Stimulated activated naive CD8-positive, alpha-beta T cell treated with anti-CD3 and anti-CD28 coated beads, Interleukin-15, Interleukin-2, amounts not matched to agents 100 ng/mL and 50 ng/mL, for 24 hours (primary cell): ENCODE data around the gene CRYGD.
"Not testable (repeated sequence)": the region's sequence is repeated elsewhere in the genome, so short reads cannot be mapped to it uniquely, and the experiment has no call there.

ENCODE experiments used
- H3K27ac Mint-ChIP-seq: one replicate; pipeline ENCODE4 v1.8.0; 2021; ENCODE audit warnings: mild to moderate bottlenecking, mixed read lengths
- H3K27me3 Mint-ChIP-seq: one replicate; pipeline ENCODE4 v1.8.0; 2021; ENCODE audit warnings: mixed read lengths
- H3K36me3 Mint-ChIP-seq: one replicate; pipeline ENCODE4 v1.8.0; 2021; ENCODE audit warnings: low read depth, mixed read lengths
- H3K4me1 Mint-ChIP-seq: one replicate; pipeline ENCODE4 v1.8.0; 2021; ENCODE audit warnings: low read depth, mixed read lengths
- H3K4me3 Mint-ChIP-seq: one replicate; pipeline ENCODE4 v1.8.0; 2021; ENCODE audit warnings: mild to moderate bottlenecking, mixed read lengths
- H3K9me3 Mint-ChIP-seq: one replicate; pipeline ENCODE4 v1.8.0; 2021; ENCODE audit warnings: mixed read lengths

CRYGD gene

DNA sequence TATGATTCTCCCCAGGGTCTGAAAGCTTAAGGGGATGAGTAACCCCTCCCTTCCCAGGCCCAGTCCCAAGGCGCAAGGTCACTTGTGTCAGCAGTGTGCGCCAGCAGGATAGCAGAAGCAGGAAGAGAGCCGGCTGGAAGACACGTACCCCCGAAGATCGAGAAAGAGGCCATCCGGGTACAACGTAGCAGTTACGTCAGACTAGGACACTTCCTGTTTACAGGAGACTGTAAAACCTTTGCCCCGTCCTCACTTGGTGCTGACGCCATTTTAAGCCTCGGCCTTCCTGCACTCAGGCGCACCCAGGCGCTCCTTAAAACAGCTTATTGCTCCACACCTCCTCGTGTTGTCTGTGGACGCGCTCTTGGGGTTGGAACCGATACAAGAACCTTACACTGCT is 15.1 kb upstream of the CRYGD start:
- Mint-ChIP-seq H3K4me3 (no peak overlapping the region), H3K27ac (no peak overlapping the region), H3K27me3 (no peaks in the 10 kb centered on the region), H3K36me3 (no peaks in the 10 kb centered on the region), H3K9me3 (peaks cover 5% of the 10 kb centered on the region), H3K4me1 (peaks cover 11% of the 10 kb centered on the region)

DNA sequence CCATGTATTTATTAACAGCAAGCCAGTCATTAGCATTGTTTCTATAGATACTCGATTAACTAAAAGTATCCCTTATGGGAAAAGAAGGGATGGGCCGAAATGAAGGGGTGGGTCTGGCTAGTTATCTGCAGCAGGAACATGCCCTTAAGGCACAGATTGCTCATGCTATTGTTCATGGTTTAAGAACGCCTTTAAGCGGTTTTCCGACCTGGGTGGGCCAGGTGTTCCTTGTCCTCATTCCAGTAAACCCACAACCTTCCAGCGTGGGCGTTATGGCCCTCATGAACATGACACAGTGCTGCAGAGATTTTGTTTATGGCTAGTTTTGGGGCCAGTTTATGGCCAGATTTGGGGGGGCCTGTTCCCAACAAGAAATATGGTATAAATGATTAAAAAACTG is 14.0 kb upstream of the CRYGD start:
- H3K4me1 Mint-ChIP-seq, result peaks cover 14% of the 10 kb centered on the region
- not testable (repeated sequence) for H3K36me3 Mint-ChIP-seq, H3K27me3 Mint-ChIP-seq, H3K27ac Mint-ChIP-seq, H3K4me3 Mint-ChIP-seq, H3K9me3 Mint-ChIP-seq

DNA sequence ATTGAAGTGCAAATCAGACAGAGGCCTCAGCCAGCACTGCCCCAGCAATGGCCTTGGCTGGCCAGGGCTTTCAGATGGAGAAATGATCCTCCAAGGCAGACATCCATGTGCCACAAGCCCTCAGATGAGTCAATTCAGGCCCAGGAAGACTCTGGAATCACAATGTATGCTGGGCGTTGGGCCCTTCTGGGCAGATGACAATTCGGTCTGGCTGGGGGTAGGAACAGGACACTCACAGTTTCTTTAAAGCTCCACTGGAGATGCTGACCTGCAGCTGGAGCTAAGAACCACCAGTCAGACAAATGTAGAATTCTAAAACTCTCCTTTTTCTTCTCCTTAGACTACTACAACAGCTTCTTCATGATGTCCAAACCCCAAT is 12.4 kb upstream of the CRYGD start:
- Mint-ChIP-seq H3K36me3 (no peaks in the 10 kb centered on the region), H3K4me3 (no peak overlapping the region), H3K9me3 (peaks cover 5% of the 10 kb centered on the region), H3K27ac (no peak overlapping the region), H3K27me3 (no peaks in the 10 kb centered on the region), H3K4me1 (peaks cover 14% of the 10 kb centered on the region)

DNA sequence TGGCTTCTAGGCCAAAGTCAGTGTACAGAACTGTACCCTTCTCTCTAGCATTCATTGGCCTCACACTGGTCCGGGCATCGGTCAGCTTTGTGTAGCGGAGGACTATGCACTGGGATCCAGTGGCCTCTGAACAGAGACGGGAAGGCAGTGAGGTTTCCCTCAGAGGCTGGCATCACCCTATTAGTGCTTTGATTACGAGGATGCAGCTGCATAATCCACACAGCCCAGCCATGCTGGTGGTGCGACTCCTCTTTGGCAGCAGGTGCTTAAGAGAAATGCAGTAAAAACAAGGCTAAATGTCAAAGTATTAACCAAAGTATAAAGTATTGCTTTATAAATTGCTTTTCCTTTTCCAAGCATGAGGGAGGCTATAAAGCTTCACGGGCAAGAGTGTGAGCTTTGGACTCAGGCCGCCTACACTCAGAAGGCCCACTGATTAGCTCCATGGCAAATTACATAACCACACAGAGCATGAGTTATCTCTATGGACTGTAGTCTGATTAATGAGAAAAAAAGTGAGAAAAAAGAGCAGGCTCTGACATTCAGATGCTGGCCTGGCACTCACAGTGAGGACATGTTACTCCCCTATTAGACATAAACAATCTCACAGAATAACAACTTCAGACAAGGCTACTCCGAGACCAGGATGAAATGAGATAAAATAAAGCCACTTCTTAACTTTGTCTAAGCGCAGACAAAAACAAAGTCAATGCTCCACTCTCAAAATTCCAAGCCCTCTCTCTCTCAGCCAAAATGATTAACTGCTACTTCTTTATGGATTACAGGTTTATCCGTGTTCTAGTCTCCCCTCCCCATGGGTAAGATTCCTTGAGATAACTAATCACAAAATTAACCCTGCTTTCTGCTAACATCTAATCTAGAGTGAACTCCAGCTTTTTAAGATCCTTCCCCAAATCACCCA is 11.7 kb upstream of the CRYGD start:
- H3K27ac Mint-ChIP-seq, result peak overlapping the region; percentile 1
- no peaks in the 10 kb centered on the region for H3K27me3 Mint-ChIP-seq
- H3K4me1 Mint-ChIP-seq, result peaks cover 14% of the 10 kb centered on the region
- peaks cover 5% of the 10 kb centered on the region for H3K9me3 Mint-ChIP-seq
- H3K36me3 Mint-ChIP-seq, result no peaks in the 10 kb centered on the region
- no peak overlapping the region for H3K4me3 Mint-ChIP-seq

DNA sequence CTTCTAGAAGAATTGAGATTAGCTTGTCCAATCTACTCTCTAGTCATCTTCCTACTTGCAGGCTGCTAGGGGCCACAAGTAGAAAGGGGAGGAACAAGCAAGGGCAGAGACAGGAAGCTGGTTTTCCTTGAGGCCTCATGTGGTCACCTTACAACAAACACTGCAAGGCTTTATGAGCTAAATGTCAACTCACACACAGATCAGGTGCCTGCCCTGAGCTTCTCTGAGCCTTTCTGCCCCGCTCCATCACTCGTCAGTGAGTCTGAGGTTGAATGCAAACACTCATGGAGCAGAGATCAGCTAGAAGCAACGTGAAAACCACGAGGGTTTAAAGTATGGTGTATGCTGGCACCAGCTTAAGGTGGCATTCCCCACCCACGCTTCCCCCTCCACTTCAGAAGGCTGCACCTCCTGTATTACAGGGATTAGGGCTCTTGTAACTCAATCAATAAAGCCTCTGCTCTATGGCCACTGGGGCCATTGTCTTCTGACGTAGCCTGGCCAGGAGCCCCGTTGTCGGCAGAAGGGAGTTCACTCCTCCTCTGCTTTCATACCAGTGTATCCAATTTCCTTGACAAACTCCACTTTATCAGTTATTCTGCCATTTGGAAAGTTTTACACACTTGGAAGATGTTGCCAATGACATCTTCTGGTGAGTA is 10.7 kb upstream of the CRYGD start:
- H3K36me3 Mint-ChIP-seq, result no peaks in the 10 kb centered on the region
- no peak overlapping the region for H3K4me3 Mint-ChIP-seq
- peaks cover 14% of the 10 kb centered on the region for H3K4me1 Mint-ChIP-seq
- no peaks in the 10 kb centered on the region for H3K27me3 Mint-ChIP-seq
- H3K27ac Mint-ChIP-seq, result peak overlapping the region; percentile 49
- H3K9me3 Mint-ChIP-seq, result peaks cover 5% of the 10 kb centered on the region

DNA sequence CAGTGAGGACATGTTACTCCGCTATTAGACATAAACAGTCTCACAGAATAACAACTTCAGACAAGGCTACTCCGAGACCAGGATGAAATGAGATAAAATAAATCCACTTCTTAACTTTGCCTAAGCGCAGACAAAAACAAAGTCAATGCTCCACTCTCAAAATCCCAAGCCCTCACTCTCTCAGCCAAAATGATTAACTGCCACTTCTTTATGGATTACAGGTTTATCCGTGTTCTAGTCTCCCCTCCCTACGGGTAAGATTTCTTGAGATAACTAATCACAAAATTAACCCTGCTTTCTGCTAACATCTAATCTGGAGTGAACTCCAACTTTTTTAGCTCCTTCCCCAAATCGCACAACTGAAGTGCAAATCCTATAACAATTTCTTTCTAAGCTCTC is 6.4 kb upstream of the CRYGD start:
- Mint-ChIP-seq H3K4me1 (peaks cover 14% of the 10 kb centered on the region), H3K27me3 (peaks cover 9% of the 10 kb centered on the region), H3K27ac (no peak overlapping the region), H3K9me3 (no peaks in the 10 kb centered on the region), H3K36me3 (no peaks in the 10 kb centered on the region), H3K4me3 (no peak overlapping the region)

DNA sequence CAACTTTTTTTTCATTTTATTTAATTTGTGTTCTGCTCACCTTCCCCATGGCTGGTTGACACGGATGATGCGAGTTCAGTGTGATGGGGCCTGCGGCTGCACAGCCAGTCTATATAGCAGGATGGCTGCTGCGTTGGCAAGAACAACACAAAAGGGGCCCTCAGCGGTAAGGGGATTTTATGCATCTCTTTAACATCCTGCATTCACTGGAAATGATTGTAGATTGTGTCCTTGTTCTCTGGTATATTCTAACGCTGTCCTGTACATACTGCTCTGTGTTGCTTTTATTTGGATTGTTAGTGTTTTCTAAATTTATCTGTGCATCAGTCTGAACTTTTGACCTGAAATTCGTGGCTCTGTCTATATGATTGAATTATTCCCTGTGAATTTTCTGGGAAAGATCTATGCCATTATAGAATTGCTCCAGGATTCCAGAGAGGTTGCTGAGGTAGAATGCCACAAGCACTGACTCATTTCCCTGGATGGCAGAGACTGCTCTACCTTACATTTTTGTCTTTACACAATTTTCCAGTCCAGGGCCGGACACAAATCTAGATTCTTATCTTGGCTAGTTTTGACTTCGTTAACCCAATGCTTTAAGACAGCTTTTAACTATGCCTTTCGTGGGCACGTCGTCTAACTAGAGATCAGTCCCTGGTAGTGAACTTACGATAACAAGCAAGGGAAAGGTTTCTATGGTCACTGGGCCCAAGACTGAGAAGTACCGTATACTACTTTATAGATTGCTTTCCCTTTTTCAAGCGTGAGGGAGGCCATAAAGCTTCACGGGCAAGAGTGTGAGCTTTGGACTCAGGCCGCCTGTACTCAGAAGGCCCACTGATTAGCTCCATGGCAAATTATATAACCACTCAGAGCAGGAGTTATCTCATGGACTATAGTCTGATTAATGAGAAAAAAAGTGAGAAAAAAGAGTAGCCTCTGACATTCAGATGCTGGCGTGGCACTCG is 5.7 kb upstream of the CRYGD start, which contains the start of gene CRYGC:
CRYGC (minus strand) TSS at position 85 of the 968 bp plus-strand sequence; CDS start at position 49, 36 bp downstream.
- Mint-ChIP-seq H3K4me3 (no peak within 1 kb of the TSS), H3K4me1 (peaks cover 8% of the 10 kb centered on the region), H3K27me3 (peaks cover 16% of the 10 kb centered on the region), H3K36me3 (no peaks in the 10 kb centered on the region), H3K9me3 (no peaks in the 10 kb centered on the region), H3K27ac (no peak within 1 kb of the TSS)

DNA sequence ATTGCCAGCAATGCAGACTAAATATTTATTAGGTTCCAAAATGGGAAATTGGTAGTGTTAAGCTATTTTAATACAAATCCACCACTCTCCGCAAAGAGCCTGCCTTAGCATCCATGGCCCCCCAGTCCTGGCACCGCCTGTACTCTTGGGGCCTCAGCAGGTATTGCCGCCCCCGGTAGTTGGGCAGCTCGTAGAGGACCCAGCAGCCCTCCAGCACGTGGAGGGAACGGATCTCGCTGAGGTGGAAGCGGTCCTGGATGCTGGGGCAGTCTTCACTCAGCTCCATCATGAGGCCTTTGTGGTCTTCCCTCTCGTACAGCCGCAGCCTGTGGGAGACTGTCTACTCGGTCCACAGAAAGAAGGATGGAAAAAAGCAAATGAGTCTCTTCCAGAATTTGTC is 3.8 kb upstream of the CRYGD start:
- H3K4me3 Mint-ChIP-seq, result no peak overlapping the region
- H3K36me3 Mint-ChIP-seq, result no peaks in the 10 kb centered on the region
- peaks cover 4% of the 10 kb centered on the region for H3K4me1 Mint-ChIP-seq
- H3K9me3 Mint-ChIP-seq, result no peaks in the 10 kb centered on the region
- H3K27me3 Mint-ChIP-seq, result peaks cover 30% of the 10 kb centered on the region
- no peak overlapping the region for H3K27ac Mint-ChIP-seq

DNA sequence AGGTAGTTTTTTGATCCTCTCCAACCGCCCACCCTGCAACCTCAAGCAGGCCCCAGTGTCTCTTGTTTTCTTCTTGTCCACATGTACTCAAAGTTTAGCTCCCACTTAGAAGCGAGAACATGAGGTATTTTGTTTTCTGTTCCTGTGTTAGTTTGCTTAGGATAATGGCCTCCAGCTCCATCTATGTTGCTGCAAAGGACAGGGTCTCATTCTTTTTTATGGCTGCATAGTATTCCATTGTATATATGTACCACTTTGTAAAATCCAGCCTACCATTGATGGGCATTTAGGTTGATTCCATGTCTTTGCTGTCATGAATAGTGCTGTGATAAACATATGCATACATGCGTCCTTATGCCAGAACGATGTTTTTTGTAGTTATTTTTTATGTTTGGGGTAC is 2.8 kb upstream of the CRYGD start:
- Mint-ChIP-seq H3K27ac (no peak overlapping the region), H3K4me3 (no peak overlapping the region), H3K27me3 (peaks cover 30% of the 10 kb centered on the region), H3K9me3 (no peaks in the 10 kb centered on the region), H3K4me1 (peaks cover 4% of the 10 kb centered on the region), H3K36me3 (no peaks in the 10 kb centered on the region)

DNA sequence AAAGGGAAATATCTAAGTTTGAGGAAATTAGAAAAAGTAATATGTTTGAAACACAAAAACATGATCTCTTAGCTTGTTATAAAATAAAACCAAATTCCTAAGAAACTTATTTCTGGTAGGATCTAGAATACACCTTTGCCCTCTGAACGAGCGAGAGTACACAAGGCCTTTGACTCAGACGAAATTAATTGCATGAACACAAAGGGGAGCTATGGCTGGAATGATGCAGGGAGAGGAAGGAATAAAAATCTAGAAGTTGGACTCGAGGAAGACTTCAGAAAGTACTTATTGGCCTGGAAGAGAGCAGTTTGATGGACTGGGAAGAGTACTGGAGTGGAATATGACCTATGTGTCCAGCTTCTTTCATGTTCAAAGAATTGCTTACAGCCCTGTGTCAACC is 927 bp upstream of the CRYGD start:
- H3K36me3 Mint-ChIP-seq, result no peaks in the 10 kb centered on the region
- H3K27ac Mint-ChIP-seq, result no peak overlapping the region
- H3K27me3 Mint-ChIP-seq, result peaks cover 33% of the 10 kb centered on the region
- peaks cover 4% of the 10 kb centered on the region for H3K4me1 Mint-ChIP-seq
- H3K4me3 Mint-ChIP-seq, result no peak overlapping the region
- no peaks in the 10 kb centered on the region for H3K9me3 Mint-ChIP-seq

DNA sequence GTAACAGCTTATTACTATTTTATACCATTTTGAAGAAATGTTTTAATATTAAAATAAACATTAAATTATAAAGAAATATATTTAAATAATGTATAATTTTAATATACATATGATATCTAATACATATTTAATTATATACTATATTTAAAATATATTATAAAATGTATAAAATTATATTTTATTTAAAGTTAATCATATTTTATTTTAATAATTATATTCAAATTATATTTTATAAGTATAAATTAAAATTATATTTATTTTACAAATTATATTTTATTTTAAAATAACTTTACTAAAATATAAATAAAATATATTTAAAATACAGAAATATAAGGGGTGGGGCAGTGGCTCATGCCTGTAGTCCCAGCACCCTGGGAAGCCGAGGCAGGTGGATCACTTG is 2.1 kb downstream of the CRYGD start:
- Mint-ChIP-seq H3K27me3 (peaks cover 33% of the 10 kb centered on the region), H3K4me3 (no peak overlapping the region), H3K9me3 (no peaks in the 10 kb centered on the region), H3K4me1 (peaks cover 4% of the 10 kb centered on the region), H3K36me3 (no peaks in the 10 kb centered on the region), H3K27ac (no peak overlapping the region)

DNA sequence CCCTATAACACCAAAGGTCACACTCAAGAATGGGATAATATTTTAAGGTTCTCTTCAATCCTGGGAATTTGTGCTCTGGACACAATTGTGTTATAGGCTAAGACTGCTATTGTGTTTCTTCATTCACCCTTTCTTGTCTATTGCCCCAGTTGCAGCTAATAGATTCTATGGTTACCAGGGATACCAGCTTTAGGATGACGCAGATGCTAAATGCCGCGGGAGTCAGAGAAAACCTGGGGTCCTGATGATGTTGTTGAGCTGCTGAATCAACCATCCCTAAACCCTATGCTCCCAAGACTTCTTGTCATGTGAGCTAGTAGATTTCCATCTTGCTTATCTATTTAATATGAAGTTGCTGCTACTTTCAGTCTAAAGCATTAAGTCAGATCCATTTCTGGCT is 5.4 kb downstream of the CRYGD start:
- H3K9me3 Mint-ChIP-seq, result no peaks in the 10 kb centered on the region
- no peak overlapping the region for H3K4me3 Mint-ChIP-seq
- peaks cover 8% of the 10 kb centered on the region for H3K27me3 Mint-ChIP-seq
- peaks cover 2% of the 10 kb centered on the region for H3K4me1 Mint-ChIP-seq
- H3K27ac Mint-ChIP-seq, result no peak overlapping the region
- no peaks in the 10 kb centered on the region for H3K36me3 Mint-ChIP-seq

DNA sequence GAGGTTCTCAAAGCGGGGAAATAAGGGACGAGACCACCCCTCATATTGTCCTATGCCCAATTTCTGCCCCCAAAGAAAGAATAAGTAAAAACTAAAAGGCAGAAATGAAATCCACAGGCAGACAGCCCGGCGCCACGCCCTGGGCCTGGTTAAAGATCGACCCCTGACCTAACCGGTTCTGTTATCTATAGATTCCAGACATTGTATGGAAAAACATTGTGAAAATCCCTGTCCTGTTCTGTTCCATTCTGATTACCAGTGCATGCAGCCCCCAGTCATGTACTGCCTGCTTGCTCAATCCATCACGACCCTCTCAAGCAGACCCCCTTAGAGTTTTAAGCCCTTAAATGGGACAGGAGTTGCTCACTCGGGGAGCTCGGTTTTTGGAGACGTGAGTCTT is 6.9 kb downstream of the CRYGD start:
- not testable (repeated sequence) for H3K4me3 Mint-ChIP-seq

DNA sequence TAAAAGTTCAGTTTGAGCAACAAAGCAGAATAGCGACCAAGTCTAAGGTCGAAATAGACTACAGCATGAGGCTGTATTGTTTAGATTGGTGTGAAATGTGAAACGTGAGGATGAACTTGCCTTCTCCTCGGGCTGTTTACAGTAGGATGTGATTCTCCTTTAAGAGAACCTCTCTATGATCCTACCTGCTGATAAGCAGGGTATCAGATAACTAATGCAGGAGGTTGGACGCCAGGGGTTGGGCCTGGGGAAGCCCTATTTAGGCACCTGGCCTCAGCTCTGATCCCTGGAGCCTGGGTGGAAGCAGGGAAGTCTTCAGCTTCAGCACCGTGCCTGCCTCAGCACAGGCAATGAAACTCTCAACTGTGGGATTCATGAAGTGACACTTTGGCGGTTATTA is 11.4 kb downstream of the CRYGD start:
- Mint-ChIP-seq H3K4me3 (no peak overlapping the region), H3K4me1 (no peaks in the 10 kb centered on the region), H3K27me3 (no peaks in the 10 kb centered on the region), H3K9me3 (no peaks in the 10 kb centered on the region), H3K36me3 (no peaks in the 10 kb centered on the region), H3K27ac (no peak overlapping the region)

More for the DNA sequence above, 6.9 kb downstream of the CRYGD start:
- not testable (repeated sequence) for H3K27me3 Mint-ChIP-seq, H3K27ac Mint-ChIP-seq, H3K9me3 Mint-ChIP-seq, H3K36me3 Mint-ChIP-seq, H3K4me1 Mint-ChIP-seq

DNA sequence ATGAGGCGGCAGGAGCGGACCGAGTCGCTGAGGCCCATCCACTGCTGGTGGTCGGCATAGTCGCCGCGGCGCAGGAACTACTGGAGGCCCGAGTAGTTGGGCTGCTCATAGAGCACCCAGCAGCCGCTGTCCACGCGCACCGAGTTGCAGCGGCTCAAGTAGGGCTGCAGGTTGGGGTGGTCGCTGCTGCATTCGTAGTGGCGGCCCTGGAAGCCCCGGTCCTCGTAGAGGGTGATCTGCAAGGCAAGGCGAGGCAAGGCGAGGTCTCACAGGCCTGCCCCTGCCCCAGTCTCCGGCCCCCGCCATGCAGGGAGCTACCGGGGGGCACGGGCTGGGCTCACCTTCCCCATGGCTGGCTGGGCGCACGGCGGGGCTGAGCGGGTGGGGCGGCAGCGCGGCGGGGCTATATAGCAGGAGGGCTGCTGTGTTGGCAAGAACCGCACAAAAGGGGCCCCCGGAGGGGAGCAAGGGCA is 12.0 kb downstream of the CRYGD start:
- H3K36me3 Mint-ChIP-seq, H3K4me1 Mint-ChIP-seq, H3K9me3 Mint-ChIP-seq, H3K27me3 Mint-ChIP-seq, H3K4me3 Mint-ChIP-seq, H3K27ac Mint-ChIP-seq: not testable (repeated sequence)
